Panc1 (cell line): ENCODE measurements around the gene RORC. TPM values are rescaled to one million over a fixed set of nuclear protein-coding genes. Genes with fewer than 3 reads are reported as not detected.
A peak's percentile ranks its signal among the peaks of the same experiment; 100 is the strongest.

Experiments used
- ATAC-seq: fragments of 200-7000 bp; cut with Tn5 transposase; 2 replicates; pipeline ENCODE4 v1.9.1; 2020; ENCODE audit warnings: mild to moderate bottlenecking, moderate library complexity
- BruUV-seq: library from RNA; stranded (reverse); fragments of 400-500 nt; replicated peaks from 2 replicates; lab custom pipeline; 2021; lab: Mats Ljungman, UMichigan
- CTCF ChIA-PET: fragments of 300-600 bp; sonication (Branson Sonifier 250); formaldehyde crosslinking; loops from one replicate; lab custom pipeline; 2022; ENCODE audit warnings: antibody characterized with exemption; lab: Charles Lee
- POLR2A ChIA-PET: fragments of 300-600 bp; sonication (Branson Sonifier 250); formaldehyde crosslinking; loops from one replicate; lab custom pipeline; 2022; ENCODE audit warnings: antibody characterized with exemption; lab: Charles Lee
- DNase-seq: peaks from one replicate; pipeline ENCODE4 v3.0.0-alpha.2; 2010; ENCODE audit warnings: low read depth, low spot score
- H3K27ac ChIP-seq: 2 replicates; pipeline ENCODE4 v1.5.1; 2011; ENCODE audit warnings: mild to moderate bottlenecking, low read length, inconsistent platforms
- H3K27me3 ChIP-seq: fragments of 200-500 bp; sonication (Bioruptor generic); 2 replicates; pipeline ENCODE4 v1.6.0; 2014; ENCODE audit warnings: low read length, inconsistent platforms; ENCODE audit not compliant: control insufficient read depth, insufficient read depth
- H3K36me3 ChIP-seq: fragments of 200-500 bp; sonication (Bioruptor generic); 2 replicates; pipeline ENCODE4 v1.5.1; 2014; ENCODE audit warnings: inconsistent platforms, mild to moderate bottlenecking, low read length, moderate library complexity; ENCODE audit not compliant: control insufficient read depth, insufficient read depth
- H3K4me1 ChIP-seq: 2 replicates; pipeline ENCODE4 v1.5.1; 2011; ENCODE audit warnings: inconsistent platforms, mild to moderate bottlenecking, low read length, moderate library complexity; ENCODE audit not compliant: control insufficient read depth, insufficient read depth
- H3K4me3 ChIP-seq, 2 experiments: 2 replicates each; pipeline ENCODE4 v1.5.1; 2011 to 2012; ENCODE audit warnings: low read depth in 2 of 2, low read length in 2 of 2, mild to moderate bottlenecking in 2 of 2, inconsistent platforms in 1 of 2, moderate library complexity in 1 of 2
- H3K9me3 ChIP-seq: fragments of 200-500 bp; sonication (Bioruptor generic); 2 replicates; pipeline ENCODE4 v1.5.1; 2014; ENCODE audit warnings: low read depth, mild to moderate bottlenecking, inconsistent platforms, low read length, moderate library complexity; ENCODE audit not compliant: control insufficient read depth, insufficient read depth
- CTCF ChIP-seq: fragments of 450-650 bp; IDR thresholded peaks from 2 replicates; pipeline ENCODE4 v1.5.1; 2017; ENCODE audit warnings: mild to moderate bottlenecking
- POLR2AphosphoS5 ChIP-seq: IDR thresholded peaks from 2 replicates; pipeline ENCODE4 v1.6.1; 2012; ENCODE audit warnings: mild to moderate bottlenecking, low read depth, low read length, moderate library complexity
- SIN3A ChIP-seq: IDR thresholded peaks from 2 replicates; pipeline ENCODE4 v1.6.1; 2012; ENCODE audit warnings: low read depth, mild to moderate bottlenecking, low read length, moderate library complexity, borderline replicate concordance; ENCODE audit not compliant: insufficient read depth
- TCF7L2 ChIP-seq: IDR thresholded peaks from 2 replicates; pipeline ENCODE4 v1.6.1; 2011; ENCODE audit warnings: mild to moderate bottlenecking, low read depth, low read length, inconsistent platforms
- in situ Hi-C: cut with HindIII; loops from 2 replicates; pipeline ENCODE4 v1.10.0; 2016; ENCODE audit warnings: low sequenced_read_pairs, low pct_unique_long_range_greater_than_20kb
- intact Hi-C: fragments of 100-400 bp; cut with micrococcal nuclease; formaldehyde crosslinking; loops from one replicate; pipeline ENCODE4 v1.10.0; 2022; ENCODE audit not compliant: unreplicated experiment
- total RNA-seq: library from RNA; stranded (reverse); gene quantifications from one replicate; pipeline ENCODE4 v1.2.1, GENCODE V29; 2021; ENCODE audit not compliant: unreplicated experiment
- TF ChIP-seq, protein P1 (sequence below), 2 experiments: IDR thresholded peaks; 2 replicates each; pipeline ENCODE4 v1.6.1; 2011 to 2012; ENCODE audit warnings: low read depth in 2 of 2, control low read depth in 1 of 2, low read length in 1 of 2, mild to moderate bottlenecking in 1 of 2, moderate library complexity in 1 of 2; ENCODE audit not compliant: insufficient read depth in 1 of 2

RORC gene
- total RNA-seq, 1 experiment from 2014 or later = not detected

DNA sequence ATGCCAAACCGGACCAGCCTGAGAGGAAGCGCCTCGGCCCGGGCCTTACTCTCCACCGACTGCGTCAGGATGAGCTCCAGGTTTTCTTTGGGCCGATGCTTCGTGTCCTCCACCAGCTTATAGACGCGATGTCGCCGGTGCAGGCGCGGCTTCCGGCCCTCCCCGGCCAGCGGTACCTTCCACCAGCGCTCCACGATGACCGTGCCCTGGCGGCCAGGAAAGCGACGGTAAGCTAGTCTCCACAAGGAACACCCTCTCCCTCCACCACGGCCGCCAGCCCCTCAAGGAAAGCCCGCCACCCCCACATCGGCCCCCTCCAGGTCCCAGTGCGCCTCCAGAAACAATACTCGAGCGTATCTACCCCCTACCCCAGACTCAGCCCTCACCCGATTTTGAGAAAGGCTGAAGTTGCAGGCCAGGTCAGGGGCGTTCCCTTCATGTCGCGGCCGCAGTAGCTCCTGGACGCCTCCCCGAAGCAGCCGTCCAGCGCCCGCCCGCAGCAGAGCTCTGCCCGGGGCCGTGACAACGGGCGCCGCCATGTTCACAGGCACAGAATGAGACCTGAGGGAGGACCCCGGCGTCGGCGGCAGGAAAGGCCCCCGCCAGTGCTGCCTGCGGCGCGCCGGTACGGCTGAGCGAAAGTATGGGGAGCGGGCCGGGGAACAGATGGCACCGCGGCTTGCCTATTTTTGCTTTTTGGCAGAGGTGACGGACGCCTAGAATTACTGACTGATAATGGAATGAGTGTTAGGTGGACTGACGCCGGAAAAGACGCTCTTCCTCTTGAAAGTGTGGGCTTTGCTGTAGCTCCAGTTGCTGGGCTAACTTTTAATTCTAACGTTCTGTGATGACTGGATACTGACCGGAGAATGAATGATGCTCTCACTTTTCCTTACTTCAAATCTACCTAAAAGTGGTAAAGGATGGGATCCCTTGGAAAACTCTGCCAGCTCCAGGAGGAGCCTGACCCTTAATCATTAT is 68.4 kb downstream of the RORC start, which contains the start of gene MRPL9:
TSS of gene MRPL9 (minus strand) at position 556 of the 981 bp plus-strand sequence. CDS start at position 539, 17 bp downstream.
- Histone ChIP-seq H3K4me3 (peak within 1 kb of the TSS; percentile 78 to 85), H3K36me3 (peaks cover 22% of the 10 kb centered on the region), H3K9me3 (no peaks in the 10 kb centered on the region), H3K27ac (peak within 1 kb of the TSS; percentile 99), H3K27me3 (no peaks in the 10 kb centered on the region), H3K4me1 (peaks cover 13% of the 10 kb centered on the region)
- no TSS peak for BruUV-seq
- CTCF ChIA-PET = no interaction called here
- in situ Hi-C loops = no loop called here
- peak; percentile 100 for ATAC-seq
- POLR2A ChIA-PET = interaction anchor here (0.5 to 0.7 kb wide), 5 partner anchors 18 to 1671 kb away, joined by 3 to 10 read pairs (median 5); no protein-coding TSS in a partner anchor
- TF ChIP-seq TCF7L2 (no peak), POLR2AphosphoS5 (peak; percentile 85), SIN3A (peak; percentile 51; the same call in 1 of the 2 replicates)
- TF ChIP-seq, protein P1, sequence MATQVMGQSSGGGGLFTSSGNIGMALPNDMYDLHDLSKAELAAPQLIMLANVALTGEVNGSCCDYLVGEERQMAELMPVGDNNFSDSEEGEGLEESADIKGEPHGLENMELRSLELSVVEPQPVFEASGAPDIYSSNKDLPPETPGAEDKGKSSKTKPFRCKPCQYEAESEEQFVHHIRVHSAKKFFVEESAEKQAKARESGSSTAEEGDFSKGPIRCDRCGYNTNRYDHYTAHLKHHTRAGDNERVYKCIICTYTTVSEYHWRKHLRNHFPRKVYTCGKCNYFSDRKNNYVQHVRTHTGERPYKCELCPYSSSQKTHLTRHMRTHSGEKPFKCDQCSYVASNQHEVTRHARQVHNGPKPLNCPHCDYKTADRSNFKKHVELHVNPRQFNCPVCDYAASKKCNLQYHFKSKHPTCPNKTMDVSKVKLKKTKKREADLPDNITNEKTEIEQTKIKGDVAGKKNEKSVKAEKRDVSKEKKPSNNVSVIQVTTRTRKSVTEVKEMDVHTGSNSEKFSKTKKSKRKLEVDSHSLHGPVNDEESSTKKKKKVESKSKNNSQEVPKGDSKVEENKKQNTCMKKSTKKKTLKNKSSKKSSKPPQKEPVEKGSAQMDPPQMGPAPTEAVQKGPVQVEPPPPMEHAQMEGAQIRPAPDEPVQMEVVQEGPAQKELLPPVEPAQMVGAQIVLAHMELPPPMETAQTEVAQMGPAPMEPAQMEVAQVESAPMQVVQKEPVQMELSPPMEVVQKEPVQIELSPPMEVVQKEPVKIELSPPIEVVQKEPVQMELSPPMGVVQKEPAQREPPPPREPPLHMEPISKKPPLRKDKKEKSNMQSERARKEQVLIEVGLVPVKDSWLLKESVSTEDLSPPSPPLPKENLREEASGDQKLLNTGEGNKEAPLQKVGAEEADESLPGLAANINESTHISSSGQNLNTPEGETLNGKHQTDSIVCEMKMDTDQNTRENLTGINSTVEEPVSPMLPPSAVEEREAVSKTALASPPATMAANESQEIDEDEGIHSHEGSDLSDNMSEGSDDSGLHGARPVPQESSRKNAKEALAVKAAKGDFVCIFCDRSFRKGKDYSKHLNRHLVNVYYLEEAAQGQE (IDR thresholded peaks at IDR 0.05; ENCODE audit: insufficient read depth in 1 of 2, low read depth in 2 of 2, low read length in 1 of 2) = no peak
- intact Hi-C loops = loop anchor here (2.0 kb wide), 2 partner anchors 20 to 74 kb away; no protein-coding TSS in a partner anchor
- no peak for DNase-seq

DNA sequence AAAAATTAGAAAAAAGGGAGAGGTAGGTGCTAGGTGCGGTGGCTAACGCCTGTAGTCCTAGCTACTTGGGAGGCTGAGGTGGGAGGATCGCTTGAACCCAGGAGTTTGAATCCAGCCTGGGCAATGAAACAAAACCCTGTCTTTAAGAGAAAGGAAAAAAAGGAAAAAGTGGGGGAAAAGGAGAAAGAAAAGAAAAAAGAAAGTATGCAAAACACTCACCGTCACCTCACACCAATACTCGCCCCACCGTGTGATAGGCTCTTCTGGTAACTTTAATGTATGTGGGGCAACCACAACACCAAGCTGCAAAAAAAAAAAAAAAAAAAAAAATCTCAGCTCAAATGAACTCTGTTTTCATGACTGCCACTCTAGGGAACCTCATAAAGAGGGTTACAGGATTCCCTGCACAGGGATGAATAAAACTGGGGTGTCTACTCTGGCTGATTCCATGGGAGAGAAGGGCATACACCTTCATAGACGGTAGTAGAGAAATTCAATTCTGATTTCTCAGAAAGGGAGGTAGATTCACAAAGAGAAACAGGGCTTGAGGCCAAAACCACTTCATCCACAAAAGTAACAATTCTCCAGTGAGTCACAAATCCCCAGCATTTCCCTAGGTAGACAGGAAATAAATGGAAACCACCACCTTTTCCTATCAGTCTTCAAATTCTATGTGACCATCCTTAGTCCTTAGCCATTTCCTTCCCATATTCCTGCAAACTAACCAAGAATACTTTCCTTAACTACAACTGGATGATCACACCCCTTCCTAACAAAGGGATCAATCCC is 70.8 kb downstream of the RORC start:
- DNase-seq (no peak), ATAC-seq (no peak)
- Histone ChIP-seq H3K27ac (no peak overlapping the region), H3K4me3 (no peak overlapping the region), H3K27me3 (no peaks in the 10 kb centered on the region), H3K9me3 (no peaks in the 10 kb centered on the region), H3K4me1 (peaks cover 13% of the 10 kb centered on the region), H3K36me3 (peaks cover 22% of the 10 kb centered on the region)
- ChIA-PET CTCF (no interaction called here), POLR2A (interaction anchor here (0.6 kb wide), 1 partner anchor 38 kb away, joined by 17 read pairs; no protein-coding TSS in a partner anchor)
- intact Hi-C loops (no loop called here), in situ Hi-C loops (no loop called here)
- BruUV-seq = no TSS peak
- TF ChIP-seq CTCF (no peak), TCF7L2 (no peak), POLR2AphosphoS5 (no peak), SIN3A (no peak)
- TF ChIP-seq, protein P1 (IDR thresholded peaks at IDR 0.05; ENCODE audit: insufficient read depth in 1 of 2, low read depth in 2 of 2, low read length in 1 of 2) = no peak
